ENCODE measurements around the gene CAMTA1. TPM values are rescaled to one million over a fixed set of nuclear protein-coding genes. Genes with fewer than 3 reads are reported as not detected.
"Not testable (repeated sequence)": the region's sequence is repeated elsewhere in the genome, so short reads cannot be mapped to it uniquely, and the experiment has no call there.

The CAMTA1 gene
- total RNA-seq, 4 donors from 2014 or later = 57.4 to 88.3 (median 62.1) TPM

GRCh38 chr1:7407544-7407895 is 622.3 kb downstream of the CAMTA1 start:
- Histone ChIP-seq H3K27me3 (no peaks in the 10 kb centered on the region), H3K9me3 (no peaks in the 10 kb centered on the region), H3K4me1 (no peaks in the 10 kb centered on the region), H3K36me3 (no peaks in the 10 kb centered on the region), H3K27ac (no peak overlapping the region), H3K4me3 (no peak overlapping the region)
- TF ChIP-seq POLR2A (IDR thresholded peaks at IDR 0.05) (no peak), CTCF (IDR thresholded peaks at IDR 0.05) (no peak)
- DNase-seq = peak in 1 of 3 donors; percentile 18

GRCh38 chr1:7407980-7408770 is 622.9 kb downstream of the CAMTA1 start:
- Histone ChIP-seq H3K4me1 (no peaks in the 10 kb centered on the region), H3K27ac (no peak overlapping the region), H3K36me3 (no peaks in the 10 kb centered on the region), H3K4me3 (no peak overlapping the region), H3K9me3 (no peaks in the 10 kb centered on the region), H3K27me3 (no peaks in the 10 kb centered on the region)
- TF ChIP-seq CTCF (IDR thresholded peaks at IDR 0.05) (no peak), POLR2A (IDR thresholded peaks at IDR 0.05) (no peak)
- DNase-seq = peak in 2 of 3 donors; percentile 9 to 29

- Histone ChIP-seq H3K27ac (no peak overlapping the region), H3K4me1 (no peaks in the 10 kb centered on the region), H3K36me3 (no peaks in the 10 kb centered on the region), H3K4me3 (no peak overlapping the region), H3K9me3 (no peaks in the 10 kb centered on the region), H3K27me3 (no peaks in the 10 kb centered on the region)
- peak in 2 of 3 donors; percentile 35 to 36 for DNase-seq
- TF ChIP-seq POLR2A (IDR thresholded peaks at IDR 0.05) (no peak), CTCF (IDR thresholded peaks at IDR 0.05) (no peak)
Observed at GRCh38 chr1:7408771-7409150, 623.5 kb downstream of the CAMTA1 start.

GRCh38 chr1:7409278-7409677 is 624.0 kb downstream of the CAMTA1 start:
- Histone ChIP-seq H3K9me3 (no peaks in the 10 kb centered on the region), H3K27me3 (no peaks in the 10 kb centered on the region), H3K4me3 (no peak overlapping the region), H3K27ac (no peak overlapping the region), H3K36me3 (no peaks in the 10 kb centered on the region), H3K4me1 (no peaks in the 10 kb centered on the region)
- TF ChIP-seq CTCF (IDR thresholded peaks at IDR 0.05) (no peak), POLR2A (IDR thresholded peaks at IDR 0.05) (no peak)
- peak in 2 of 3 donors; percentile 46 to 52 for DNase-seq

- H3K27me3 ChIP-seq = no peaks in the 10 kb centered on the region
- no peak overlapping the region for H3K27ac ChIP-seq
- H3K9me3 ChIP-seq = no peaks in the 10 kb centered on the region
- no peaks in the 10 kb centered on the region for H3K36me3 ChIP-seq
- DNase-seq = peak in 1 of 3 donors; percentile 7
- H3K4me1 ChIP-seq = no peaks in the 10 kb centered on the region
- H3K4me3 ChIP-seq = no peak overlapping the region
- no peak for TF ChIP-seq CTCF (IDR thresholded peaks at IDR 0.05)
- TF ChIP-seq POLR2A (IDR thresholded peaks at IDR 0.05) = no peak
Observed at GRCh38 chr1:7410156-7410555, 624.9 kb downstream of the CAMTA1 start.

GRCh38 chr1:7417618-7418017 is 632.4 kb downstream of the CAMTA1 start:
- H3K27me3 ChIP-seq, H3K4me3 ChIP-seq, H3K9me3 ChIP-seq, H3K27ac ChIP-seq, H3K36me3 ChIP-seq, H3K4me1 ChIP-seq: not testable (repeated sequence)
- DNase-seq = peak in 2 of 3 donors; percentile 2 to 24
